GM18867 (cell line): Measurements from ENCODE around the gene TIMP3.

Source experiments
- ATAC-seq: cut with Tn5 transposase; IDR thresholded peaks from one replicate; pipeline ENCODE4 v1.9.1; 2021; ENCODE audit warnings: mild to moderate bottlenecking, moderate library complexity; ENCODE audit not compliant: unreplicated experiment

TIMP3 gene

GRCh38 chr22:32827049-32827602, 25.6 kb downstream of the TIMP3 start:
- no peak for ATAC-seq

GRCh38 chr22:32828150-32828549, 26.6 kb downstream of the TIMP3 start:
- ATAC-seq = no peak

DNA sequence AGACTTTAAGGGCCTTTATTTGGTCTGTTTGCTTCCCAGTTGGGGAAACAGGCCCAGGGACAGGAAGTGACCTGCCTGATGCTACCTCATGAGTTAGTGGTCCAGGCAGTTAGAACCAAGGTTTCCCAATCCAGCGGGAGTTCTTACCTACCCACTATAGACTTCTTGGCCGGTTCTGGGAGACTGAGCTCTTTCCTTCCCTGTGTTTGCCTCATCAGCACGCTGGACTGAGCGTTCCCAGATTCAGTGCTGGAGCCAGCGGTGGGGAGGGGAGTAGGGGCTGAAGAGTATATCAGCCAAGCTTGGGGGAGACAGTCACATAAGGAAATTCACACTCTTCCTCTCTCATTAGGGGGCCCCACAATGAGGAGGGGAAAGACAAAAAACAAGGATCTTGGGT, 27.1 kb downstream of the TIMP3 start:
- ATAC-seq = no peak

GRCh38 chr22:32829451-32829851, 27.9 kb downstream of the TIMP3 start:
- ATAC-seq = no peak

DNA sequence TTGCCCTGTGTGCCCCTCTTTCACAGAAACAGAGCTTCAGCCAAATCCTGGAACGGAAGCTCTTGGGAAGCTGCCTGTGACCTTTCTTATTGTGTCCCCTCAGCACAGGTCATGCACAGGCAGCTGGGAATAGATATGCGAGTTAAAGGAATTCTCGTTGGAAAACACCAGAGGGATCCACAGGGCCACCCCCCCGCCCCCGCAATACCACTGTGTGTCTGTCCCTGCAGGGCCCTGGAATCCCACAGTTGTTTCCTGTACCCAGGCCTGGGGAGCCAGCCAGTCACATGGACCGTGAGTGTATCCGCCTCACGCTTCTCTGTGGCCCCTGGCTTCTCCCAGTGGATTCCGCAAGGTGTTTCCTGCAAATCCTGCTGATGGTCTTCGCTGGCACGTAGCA, 29.0 kb downstream of the TIMP3 start:
- no peak for ATAC-seq

- ATAC-seq = no peak
These were observed 29.5 kb downstream of the TIMP3 start for GRCh38 chr22:32830957-32831356.

DNA sequence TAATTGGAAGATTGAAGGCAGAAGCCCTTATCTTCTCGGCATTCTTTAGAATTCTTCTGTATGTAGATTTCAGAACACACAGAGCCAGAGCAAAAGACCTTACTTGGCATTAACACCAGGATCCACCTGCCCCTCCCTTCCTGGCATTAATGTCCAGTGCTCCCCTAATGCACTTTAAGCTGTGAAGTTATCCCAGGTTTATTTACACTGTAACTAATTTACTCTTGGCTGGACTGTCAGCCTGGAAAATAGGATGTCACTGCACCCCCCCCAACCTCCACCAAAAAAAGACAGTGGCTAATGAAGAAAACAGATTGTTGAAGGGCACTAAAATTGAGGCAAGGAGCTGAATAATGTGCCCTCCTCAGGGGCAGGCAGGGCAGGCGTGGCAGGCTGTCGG, 30.1 kb downstream of the TIMP3 start:
- ATAC-seq = no peak

GRCh38 chr22:32832174-32832573, 30.7 kb downstream of the TIMP3 start:
- no peak for ATAC-seq

- no peak for ATAC-seq
These were observed 35.0 kb downstream of the TIMP3 start for GRCh38 chr22:32836280-32837123.

GRCh38 chr22:32837142-32837541, 35.6 kb downstream of the TIMP3 start:
- ATAC-seq = no peak

GRCh38 chr22:32837803-32838202, 36.3 kb downstream of the TIMP3 start:
- ATAC-seq = no peak

DNA sequence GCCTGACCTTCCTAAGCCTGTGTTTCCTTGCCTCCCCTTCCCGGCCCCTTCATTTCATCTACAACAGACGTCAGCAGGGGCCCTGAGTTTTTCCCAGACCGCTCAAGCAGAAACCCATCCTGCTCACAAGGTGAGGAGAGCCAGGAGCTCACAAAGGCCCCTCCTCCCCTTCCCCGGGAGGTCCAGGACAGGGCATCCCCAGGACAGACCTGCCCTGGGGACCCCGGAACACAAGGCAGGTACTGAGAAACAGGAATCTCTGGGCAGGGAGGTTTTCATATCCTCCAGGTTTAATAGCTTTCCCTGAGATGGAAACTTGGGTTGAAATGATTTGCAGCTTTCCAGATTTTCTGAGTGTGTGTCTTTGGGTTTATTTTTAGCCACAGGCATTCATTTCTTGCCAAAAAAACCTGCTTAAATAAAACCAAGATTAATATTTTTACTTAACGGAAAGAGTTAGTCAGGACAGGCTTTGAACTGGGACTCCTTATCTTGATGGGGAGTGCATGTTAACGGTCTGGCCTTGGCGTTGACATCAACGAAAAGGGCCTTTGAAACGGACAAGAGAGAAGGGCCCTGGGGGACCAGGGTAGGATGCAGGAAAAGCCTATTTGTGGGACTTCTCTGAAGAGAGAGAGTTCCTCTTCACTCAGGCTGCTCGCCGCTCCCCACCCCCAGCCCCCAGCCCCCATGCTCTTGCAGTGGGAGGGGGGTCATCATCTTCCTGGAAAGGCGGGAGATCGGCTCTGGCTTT, 38.5 kb downstream of the TIMP3 start:
- no peak for ATAC-seq

DNA sequence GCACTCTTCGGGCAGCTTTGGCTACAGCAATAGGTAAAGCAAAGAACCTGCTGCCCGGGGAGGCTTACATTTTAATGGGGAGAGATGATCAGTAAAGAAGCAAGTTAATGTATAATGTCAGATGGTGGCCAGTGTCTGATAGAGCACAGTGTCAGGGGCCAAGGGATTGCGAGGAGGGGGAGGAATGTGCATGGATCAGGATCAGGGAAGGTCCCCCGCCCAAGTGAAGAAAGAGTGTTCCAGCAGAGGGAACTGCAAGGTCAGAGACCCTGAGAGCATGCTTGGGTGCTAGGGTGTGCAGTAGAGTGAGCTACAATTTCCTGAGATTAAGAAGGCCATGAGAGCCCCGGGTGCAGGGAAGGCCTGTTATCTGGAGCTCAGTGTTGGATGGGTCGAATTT, 39.7 kb downstream of the TIMP3 start:
- ATAC-seq = no peak

DNA sequence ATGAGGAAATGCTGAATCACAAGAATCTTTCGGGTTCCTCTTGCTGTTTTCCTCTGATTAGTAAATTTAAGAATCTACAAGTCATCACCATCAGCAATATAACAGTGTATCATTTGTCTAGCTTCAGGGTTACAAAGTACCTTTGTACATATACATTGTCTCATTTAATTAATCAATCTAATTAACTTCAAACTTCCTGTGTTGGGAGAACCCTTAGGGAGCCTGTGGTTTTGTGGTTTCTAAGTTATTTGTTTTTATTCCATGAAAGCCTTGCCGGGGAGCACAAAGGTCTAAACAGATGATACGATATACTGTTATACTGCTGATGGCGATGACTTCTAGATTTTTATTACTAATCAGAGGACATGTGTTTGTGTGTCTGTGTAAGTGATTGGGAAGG, 41.0 kb downstream of the TIMP3 start:
- ATAC-seq = no peak

DNA sequence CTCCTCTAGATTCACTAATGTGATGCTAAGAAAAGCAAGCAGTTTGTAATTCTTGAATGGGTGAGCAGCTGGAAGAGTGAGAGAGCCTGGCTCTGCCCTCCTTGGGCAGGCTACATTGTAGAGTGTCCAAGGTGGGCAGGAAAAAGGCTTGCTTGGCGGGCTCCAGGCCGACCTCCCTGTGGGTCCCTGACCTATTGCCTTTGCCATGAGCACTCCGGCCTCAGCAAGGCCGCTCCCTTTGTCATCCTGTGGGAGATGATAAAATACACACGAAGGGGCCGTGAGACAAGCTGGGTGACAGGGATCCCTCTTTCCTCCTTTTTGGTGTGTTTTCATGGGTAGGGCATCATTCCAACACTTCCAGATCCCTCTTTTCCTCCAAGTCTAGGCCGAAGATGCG, 41.8 kb downstream of the TIMP3 start:
- ATAC-seq = no peak

- ATAC-seq = no peak
These were observed 42.7 kb downstream of the TIMP3 start for GRCh38 chr22:32844251-32844650.

GRCh38 chr22:32846780-32847491, 45.4 kb downstream of the TIMP3 start:
- ATAC-seq = no peak

- no peak for ATAC-seq
These were observed 46.7 kb downstream of the TIMP3 start for GRCh38 chr22:32848226-32848625.

DNA sequence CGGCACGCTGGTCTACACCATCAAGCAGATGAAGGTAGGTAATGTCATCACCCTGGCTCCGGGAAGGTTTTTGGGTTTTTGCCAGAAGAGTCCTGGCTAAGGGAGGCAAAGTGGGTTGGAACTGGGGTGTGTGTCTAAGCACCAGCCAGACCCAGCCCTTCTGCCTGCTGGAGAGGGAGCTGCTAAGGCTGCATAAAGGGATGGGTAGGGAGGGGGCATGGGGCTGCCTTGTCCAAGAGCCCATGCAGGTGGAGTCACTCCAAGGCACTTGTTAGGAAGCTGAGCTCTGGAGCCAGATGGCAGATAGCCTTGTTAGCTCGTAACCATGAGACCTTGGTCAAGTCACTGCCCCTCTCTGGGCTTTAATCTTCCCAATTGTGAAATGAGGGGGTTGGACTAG, 48.0 kb downstream of the TIMP3 start:
- ATAC-seq = no peak

DNA sequence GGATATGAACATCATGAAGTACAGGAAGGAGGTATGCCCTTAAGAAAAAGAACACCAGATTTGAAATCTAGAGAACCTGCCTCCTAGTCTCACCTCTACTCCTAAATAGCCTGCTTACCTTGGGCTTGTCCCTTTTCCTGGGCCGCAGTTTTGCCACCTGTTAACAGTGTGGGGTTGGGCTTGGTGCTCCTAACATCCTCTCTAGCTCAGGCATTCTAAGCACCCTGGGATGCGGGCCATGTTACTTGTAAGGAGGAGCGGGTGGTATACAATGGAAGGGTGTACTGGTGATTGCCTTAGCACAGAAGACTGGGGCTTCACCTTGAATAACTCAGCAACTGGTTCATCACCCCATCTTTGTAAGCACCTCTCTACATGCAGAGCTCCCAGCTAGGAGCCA, 48.7 kb downstream of the TIMP3 start:
- ATAC-seq = no peak
